Common myeloid progenitor, CD34-positive (primary cell): ENCODE measurements around the gene GNG12.
A peak's percentile ranks its signal among the peaks of the same experiment; 100 is the strongest.

ENCODE experiments used
- CTCF ChIA-PET: fragments of 350-600 bp; sonication (Branson Sonifier 250); formaldehyde crosslinking; loops from one replicate; lab custom pipeline; 2021; ENCODE audit warnings: antibody characterized with exemption; lab: Charles Lee
- POLR2A ChIA-PET: fragments of 350-600 bp; sonication (Branson Sonifier 250); formaldehyde crosslinking; loops from one replicate; lab custom pipeline; 2021; ENCODE audit warnings: antibody characterized with exemption; lab: Charles Lee
- DNase-seq, 3 donors: peaks; one replicate each; pipeline versions ENCODE4 v3.0.0 to v3.0.0-alpha.2; 2013
- H3K27ac ChIP-seq, 2 experiments: 1 replicate in 1 of 2; 2 replicates in 1 of 2; pipeline ENCODE4 v1.7.0; 2013; ENCODE audit warnings: inconsistent platforms in 2 of 2, low read length in 2 of 2, mild to moderate bottlenecking in 2 of 2, low read depth in 1 of 2, moderate library complexity in 1 of 2; ENCODE audit not compliant: severe bottlenecking in 2 of 2, insufficient read depth in 1 of 2, poor library complexity in 1 of 2
- H3K27me3 ChIP-seq, 5 experiments: replicated peaks in 2 of 5; 1 replicate in 3 of 5; 2 replicates in 2 of 5; pipeline versions ENCODE4 v1.6.1 to v1.7.0; 2013; ENCODE audit warnings: low read length in 4 of 5, mild to moderate bottlenecking in 2 of 5, moderate library complexity in 2 of 5, inconsistent platforms in 1 of 5; ENCODE audit not compliant: insufficient read depth in 5 of 5, control insufficient read depth in 4 of 5
- H3K36me3 ChIP-seq, 4 experiments: 1 replicate in 2 of 4; 2 replicates in 2 of 4; pipeline versions ENCODE4 v1.6.1 to v1.7.0; 2013; ENCODE audit warnings: low read length in 3 of 4, control low read depth in 1 of 4, mild to moderate bottlenecking in 1 of 4; ENCODE audit not compliant: control insufficient read depth in 4 of 4, insufficient read depth in 4 of 4
- H3K4me1 ChIP-seq, 4 experiments: 1 replicate in 3 of 4; 2 replicates in 1 of 4; pipeline versions ENCODE4 v1.6.1 to v1.7.1; 2013; ENCODE audit warnings: low read length in 3 of 4, mild to moderate bottlenecking in 3 of 4, control low read depth in 1 of 4, inconsistent platforms in 1 of 4, moderate library complexity in 1 of 4; ENCODE audit not compliant: control insufficient read depth in 4 of 4, insufficient read depth in 4 of 4; ENCODE audit errors: control extremely low read depth in 1 of 4
- H3K4me3 ChIP-seq, 7 experiments: 1 replicate in 4 of 7; 2 replicates in 3 of 7; pipeline versions ENCODE4 v1.5.1 to v1.7.0; 2013; ENCODE audit warnings: mild to moderate bottlenecking in 7 of 7, low read length in 6 of 7, moderate library complexity in 6 of 7, inconsistent platforms in 2 of 7, low read depth in 2 of 7, control low read depth in 1 of 7; ENCODE audit not compliant: insufficient read depth in 4 of 7, control insufficient read depth in 1 of 7; ENCODE audit errors: extremely low read depth in 1 of 7
- H3K9me3 ChIP-seq, 5 experiments: 1 replicate in 4 of 5; 2 replicates in 1 of 5; pipeline versions ENCODE4 v1.6.1 to v1.7.1; 2013; ENCODE audit warnings: low read length in 4 of 5, mild to moderate bottlenecking in 2 of 5, inconsistent platforms in 1 of 5, low read depth in 1 of 5, moderate library complexity in 1 of 5; ENCODE audit not compliant: control insufficient read depth in 4 of 5, insufficient read depth in 2 of 5; ENCODE audit errors: control extremely low read depth in 1 of 5
- WGBS: methylation state at CpG from one replicate; pipeline ENCODE4 v1.1.5; 2013; ENCODE audit not compliant: insufficient coverage; 5-methylcytosine and 5-hydroxymethylcytosine counted together

Gene GNG12

DNA sequence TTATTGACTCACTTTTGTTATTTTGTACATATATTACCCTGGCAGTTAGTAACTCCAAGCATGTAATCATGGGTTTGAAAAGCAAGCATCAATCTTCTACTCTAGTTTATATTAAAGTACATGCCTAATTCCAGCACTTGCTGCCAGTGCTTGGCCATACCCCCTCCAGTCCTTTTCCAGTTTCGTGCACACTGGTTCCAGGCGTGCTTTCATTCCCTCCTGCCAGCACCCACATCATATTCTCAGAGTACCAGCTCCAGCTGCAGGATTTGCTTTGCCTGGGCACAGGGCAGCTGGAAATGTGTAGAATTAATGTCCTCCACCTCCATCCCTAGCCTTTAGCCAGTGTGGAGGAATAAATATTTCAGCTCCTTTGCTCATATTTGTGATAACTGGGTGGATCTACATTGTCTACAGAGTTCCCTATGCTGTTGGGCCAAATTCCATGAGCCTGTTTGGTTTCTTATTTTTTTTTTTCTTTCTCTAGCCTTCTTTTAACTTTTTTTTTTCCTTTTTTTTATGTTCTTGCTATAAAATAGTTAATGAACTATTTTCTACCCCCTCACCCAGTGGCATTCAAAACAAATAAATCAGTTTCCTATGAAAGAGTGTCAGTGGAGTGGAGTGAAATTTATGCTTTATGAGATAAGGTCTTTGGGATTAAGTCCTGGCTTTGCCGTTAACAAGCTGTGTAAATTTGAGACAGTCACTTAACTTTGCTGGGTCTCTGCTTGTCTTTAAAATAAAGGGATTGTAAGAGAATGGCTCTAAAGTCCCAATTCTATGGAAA, 2.6 kb upstream of the GNG12 start:
- Histone ChIP-seq H3K9me3 (no peaks in the 10 kb centered on the region), H3K27ac (no peak overlapping the region), H3K36me3 (no peaks in the 10 kb centered on the region), H3K4me1 (peaks cover 3 to 32% (median 30%) of the 10 kb centered on the region in 4 experiments), H3K27me3 (peaks cover 19 to 95% (median 51%) of the 10 kb centered on the region in 5 experiments), H3K4me3 (no peak overlapping the region)
- ChIA-PET CTCF (interaction anchor here (0.7 to 1.3 kb wide), 2 partner anchors 14 to 85 kb away, joined by 3 to 4 read pairs; no protein-coding TSS in a partner anchor), POLR2A (no interaction called here)
- 70% methylated on average over 2 of the region's 3 CpGs for WGBS
- no peak for DNase-seq

DNA sequence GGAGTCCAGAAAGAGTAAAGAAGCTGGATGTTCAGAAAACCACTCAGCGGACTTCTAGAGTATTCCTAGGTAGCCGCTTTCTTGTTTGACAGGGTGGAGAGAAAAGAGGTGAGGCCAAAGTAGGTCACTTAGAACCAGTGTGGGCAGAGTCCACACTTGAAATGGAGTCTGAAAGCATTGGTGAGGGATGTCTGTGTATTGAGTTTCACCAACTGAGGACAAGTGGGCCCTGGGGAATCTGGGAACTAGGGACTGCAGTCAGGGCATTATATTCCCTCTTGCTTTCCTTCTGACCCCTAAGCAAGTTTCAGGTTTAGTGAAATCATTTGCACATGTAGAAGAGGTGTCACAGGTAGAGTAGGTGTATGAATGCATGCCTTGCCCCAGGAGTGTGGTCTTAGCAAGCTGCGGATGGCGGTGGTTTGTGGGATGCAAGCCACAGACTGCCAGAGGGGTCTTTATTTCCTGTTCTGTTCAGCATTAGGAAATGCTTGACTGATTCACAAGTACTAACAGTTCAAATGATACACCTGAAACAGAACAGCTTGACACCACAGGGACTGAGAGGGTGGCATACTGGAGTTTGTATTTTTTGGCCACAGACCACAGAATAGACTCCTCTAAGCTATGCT, 1.1 kb upstream of the GNG12 start:
- H3K36me3 ChIP-seq: no peaks in the 10 kb centered on the region
- H3K9me3 ChIP-seq: no peaks in the 10 kb centered on the region
- CTCF ChIA-PET: interaction anchor here (0.5 to 0.8 kb wide), 2 partner anchors 15 to 1843 kb away, joined by 3 to 4 read pairs; no protein-coding TSS in a partner anchor
- H3K27me3 ChIP-seq: peaks cover 22 to 96% (median 52%) of the 10 kb centered on the region in 5 experiments
- no peak overlapping the region for H3K27ac ChIP-seq
- 63% methylated on average over 3 of the region's 4 CpGs for WGBS
- POLR2A ChIA-PET: no interaction called here
- H3K4me1 ChIP-seq: peaks cover 3 to 32% (median 30%) of the 10 kb centered on the region in 4 experiments
- H3K4me3 ChIP-seq: no peak overlapping the region
- peak in 2 of 3 donors; percentile 47 to 57 for DNase-seq

DNA sequence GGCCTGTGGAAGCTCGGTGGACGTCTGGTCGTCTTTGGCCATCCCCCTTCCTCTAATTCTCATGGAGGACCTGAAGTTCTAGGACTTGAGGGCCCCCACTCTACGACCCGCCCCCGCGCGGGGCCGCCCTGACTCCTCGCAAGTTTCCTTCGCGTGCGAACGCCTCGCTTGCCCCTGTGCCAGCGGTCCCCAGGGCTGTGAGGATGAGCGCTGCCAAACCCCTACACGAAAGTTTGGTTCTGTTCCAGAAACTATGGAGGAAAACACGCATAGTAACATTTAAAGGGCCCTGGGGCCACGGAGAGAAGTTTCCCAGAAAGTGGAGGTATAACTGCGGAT, 304 bp upstream of the GNG12 start:
- peak in 2 of 3 donors; percentile 54 to 55 for DNase-seq
- WGBS: 22% methylated on average over 20 of the region's 21 CpGs
- Histone ChIP-seq H3K9me3 (no peaks in the 10 kb centered on the region), H3K27ac (no peak overlapping the region), H3K27me3 (peaks cover 22 to 92% (median 49%) of the 10 kb centered on the region in 5 experiments), H3K36me3 (no peaks in the 10 kb centered on the region), H3K4me3 (peak overlapping the region in 5 of 7 experiments; percentile 24 to 66 (median 58)), H3K4me1 (peaks cover 3 to 32% (median 30%) of the 10 kb centered on the region in 4 experiments)
- POLR2A ChIA-PET: no interaction called here
- CTCF ChIA-PET: no interaction called here

DNA sequence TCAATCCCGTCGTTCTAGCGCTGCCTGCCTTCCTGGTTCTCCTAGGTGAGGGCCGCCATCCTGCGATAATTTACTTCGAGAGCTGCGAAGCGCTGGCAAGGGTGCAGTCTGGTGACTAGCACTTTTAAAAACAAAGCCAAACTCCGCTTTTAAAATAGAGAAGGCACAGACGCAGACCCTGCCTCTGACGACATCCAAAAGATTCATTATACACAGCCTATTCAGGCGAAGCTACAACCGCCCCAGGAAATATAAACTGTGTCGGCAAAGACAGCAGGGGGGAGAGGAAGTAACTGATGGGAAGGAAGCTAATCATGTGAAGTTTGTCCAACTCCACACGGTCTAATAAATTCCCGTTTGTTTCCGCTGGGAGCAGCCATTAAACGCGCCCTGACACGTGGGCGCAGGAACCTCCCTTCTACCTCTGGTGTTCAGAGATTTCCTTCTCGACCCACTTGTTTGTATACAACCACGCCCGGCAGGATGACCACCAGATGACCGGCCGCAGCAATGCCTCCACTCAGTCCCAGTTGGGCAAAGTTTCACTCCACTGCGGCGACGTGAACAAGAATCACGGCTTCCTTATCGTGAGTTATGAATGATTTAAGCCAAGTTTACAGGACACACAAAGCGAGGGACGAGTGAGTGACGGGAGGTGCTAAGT, 1.3 kb downstream of the GNG12 start:
- H3K27ac ChIP-seq: no peak overlapping the region
- CTCF ChIA-PET: interaction anchor here (1.2 to 1.8 kb wide), 2 partner anchors 66 to 274 kb away, joined by 3 to 5 read pairs; no protein-coding TSS in a partner anchor

DNA sequence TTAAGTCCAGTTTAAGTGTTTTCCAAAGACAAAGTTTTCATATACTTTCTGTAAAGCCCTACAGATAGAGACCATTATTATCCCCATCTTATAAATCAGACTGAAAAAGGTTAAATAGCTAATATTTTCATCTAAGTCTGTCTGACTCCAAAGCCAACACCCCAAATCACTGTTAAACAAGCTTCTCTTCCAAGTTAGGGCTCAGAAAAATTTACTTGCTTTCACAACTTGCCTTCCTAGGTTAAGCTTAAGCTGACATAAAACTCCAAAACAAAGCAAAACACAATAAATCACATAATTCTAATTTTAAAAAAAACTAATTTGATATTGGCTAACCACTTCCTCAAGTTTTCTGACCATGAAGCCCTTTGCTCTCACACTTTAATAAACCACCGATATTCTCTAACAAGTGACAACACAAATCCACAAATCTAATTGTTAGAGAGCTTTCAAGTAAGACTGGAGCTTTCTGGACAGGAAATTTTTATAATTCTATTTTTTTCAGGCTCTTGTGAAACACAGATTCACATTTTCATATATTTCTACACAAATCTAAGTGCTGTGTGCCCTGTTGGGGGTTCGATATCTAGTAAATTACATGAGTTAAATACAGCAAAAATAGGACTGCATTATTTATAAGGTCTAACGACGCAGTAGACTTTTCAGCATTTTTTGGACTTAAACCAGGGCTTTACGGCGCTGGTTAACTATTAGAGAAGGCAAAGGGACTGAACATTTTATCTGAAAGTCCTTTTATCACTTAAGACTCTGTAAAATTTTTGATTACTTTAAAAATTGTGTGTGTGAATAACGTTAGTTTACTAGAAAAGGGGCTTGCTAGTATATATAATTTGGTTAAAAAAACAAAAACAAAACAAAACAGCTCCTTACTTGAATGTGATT, 2.1 kb downstream of the GNG12 start:
- 43% methylated on average over 3 of the region's 7 CpGs for WGBS
- H3K27me3 ChIP-seq: peaks cover 23 to 74% (median 40%) of the 10 kb centered on the region in 5 experiments
- no peaks in the 10 kb centered on the region for H3K9me3 ChIP-seq
- no peaks in the 10 kb centered on the region for H3K36me3 ChIP-seq
- CTCF ChIA-PET: interaction anchor here (1.0 to 1.8 kb wide), 3 partner anchors 65 to 274 kb away, joined by 3 to 5 read pairs (median 4); no protein-coding TSS in a partner anchor
- peak overlapping the region in 6 of 7 experiments; percentile 11 to 66 (median 54) for H3K4me3 ChIP-seq
- H3K4me1 ChIP-seq: peaks cover 3 to 32% (median 30%) of the 10 kb centered on the region in 4 experiments
- peak in 2 of 3 donors; percentile 21 to 27 for DNase-seq
- POLR2A ChIA-PET: no interaction called here
- no peak overlapping the region for H3K27ac ChIP-seq

More for the DNA sequence above, 1.3 kb downstream of the GNG12 start:
- H3K4me1 ChIP-seq: peaks cover 3 to 32% (median 30%) of the 10 kb centered on the region in 4 experiments
- no peaks in the 10 kb centered on the region for H3K36me3 ChIP-seq
- WGBS: 0% methylated on average over 28 of the region's 34 CpGs
- H3K4me3 ChIP-seq: peak overlapping the region in 6 of 7 experiments; percentile 26 to 66 (median 54)
- POLR2A ChIA-PET: no interaction called here
- peaks cover 21 to 82% (median 42%) of the 10 kb centered on the region in 5 experiments for H3K27me3 ChIP-seq
- no peaks in the 10 kb centered on the region for H3K9me3 ChIP-seq
- peak in 2 of 3 donors; percentile 59 to 68 for DNase-seq

DNA sequence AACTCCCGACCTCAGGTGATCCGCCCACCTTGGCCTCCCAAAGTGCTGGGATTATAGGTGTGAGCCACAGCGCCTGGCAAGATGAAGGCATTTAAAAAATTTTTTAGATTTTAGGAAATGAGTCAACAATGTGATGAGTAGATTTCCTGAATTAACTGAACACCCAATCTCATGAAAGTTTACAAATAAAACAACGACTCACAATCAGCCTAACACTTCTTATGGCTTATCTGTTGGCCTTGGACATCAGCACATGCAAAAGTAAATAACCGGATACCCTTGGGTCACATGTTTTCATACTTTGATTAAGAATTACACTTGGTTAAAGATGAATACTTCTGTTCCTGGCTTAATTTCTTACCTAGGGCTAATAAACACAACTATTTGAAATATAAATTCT, 3.0 kb downstream of the GNG12 start:
- peaks cover 21 to 65% (median 38%) of the 10 kb centered on the region in 5 experiments for H3K27me3 ChIP-seq
- DNase-seq: peak in 1 of 3 donors; percentile 14
- H3K4me1 ChIP-seq: peaks cover 2 to 32% (median 30%) of the 10 kb centered on the region in 4 experiments
- no peak overlapping the region for H3K4me3 ChIP-seq
- H3K27ac ChIP-seq: no peak overlapping the region
- H3K9me3 ChIP-seq: no peaks in the 10 kb centered on the region
- ChIA-PET POLR2A (no interaction called here), CTCF (interaction anchor here (1.0 to 1.8 kb wide), 2 partner anchors 64 to 270 kb away, joined by 4 to 5 read pairs; no protein-coding TSS in a partner anchor)
- no peaks in the 10 kb centered on the region for H3K36me3 ChIP-seq
- 78% methylated on average over 3 of the region's 5 CpGs for WGBS
